Neutrophil (primary cell): Measurements from ENCODE around the gene SUPT4H1.

Source experiments
- H3K27ac ChIP-seq: fragments of 200-600 bp; sonication (generic); 2 replicates; pipeline ENCODE4 v1.5.1; 2016; ENCODE audit warnings: mild to moderate bottlenecking, moderate library complexity
- H3K27me3 ChIP-seq: fragments of 200-600 bp; sonication (generic); 2 replicates; pipeline ENCODE4 v1.6.0; 2016; ENCODE audit warnings: mild to moderate bottlenecking
- H3K36me3 ChIP-seq: fragments of 200-600 bp; sonication (generic); 2 replicates; pipeline ENCODE4 v1.5.1; 2017
- H3K4me1 ChIP-seq, 2 experiments: fragments of 200-600 bp in 1 of 2; sonication (generic) in 1 of 2; 1 replicate in 1 of 2; 2 replicates in 1 of 2; pipeline versions ENCODE4 v1.5.1 to v1.6.1; 2013 to 2016; ENCODE audit warnings: low read depth in 1 of 2, low read length in 1 of 2, mild to moderate bottlenecking in 1 of 2, moderate library complexity in 1 of 2; ENCODE audit not compliant: control insufficient read depth in 1 of 2, insufficient read depth in 1 of 2
- H3K4me3 ChIP-seq, 2 experiments: fragments of 200-600 bp in 1 of 2; sonication (generic) in 1 of 2; 1 replicate in 1 of 2; 2 replicates in 1 of 2; pipeline ENCODE4 v1.5.1; 2013 to 2016; ENCODE audit warnings: low read depth in 1 of 2, low read length in 1 of 2, mild to moderate bottlenecking in 1 of 2, moderate library complexity in 1 of 2
- H3K9me3 ChIP-seq: fragments of 200-600 bp; sonication (generic); 2 replicates; pipeline ENCODE4 v1.5.1; 2016
- CTCF ChIP-seq: fragments of 200-600 bp; sonication (generic); IDR thresholded peaks from 2 replicates; pipeline ENCODE4 v1.5.1; 2016; ENCODE audit warnings: antibody characterized with exemption

Gene SUPT4H1

GRCh38 chr17:58330538-58330996 lies 21.4 kb downstream of the SUPT4H1 start:
- Histone ChIP-seq H3K4me3 (peak overlapping the region; percentile 86 to 95), H3K27me3 (peaks cover 1% of the 10 kb centered on the region), H3K4me1 (peaks cover 81 to 84% of the 10 kb centered on the region in 2 experiments), H3K36me3 (peaks cover 20% of the 10 kb centered on the region), H3K27ac (peak overlapping the region; percentile 100), H3K9me3 (no peaks in the 10 kb centered on the region)
- no peak for TF ChIP-seq CTCF

GRCh38 chr17:58329810-58330537 lies 22.0 kb downstream of the SUPT4H1 start:
- peak overlapping the region; percentile 100 for H3K27ac ChIP-seq
- peaks cover 7% of the 10 kb centered on the region for H3K27me3 ChIP-seq

GRCh38 chr17:58329035-58329809 lies 22.8 kb downstream of the SUPT4H1 start:
- Histone ChIP-seq H3K4me1 (peaks cover 81 to 84% of the 10 kb centered on the region in 2 experiments), H3K27ac (peak overlapping the region; percentile 100), H3K4me3 (peak overlapping the region; percentile 86 to 95), H3K36me3 (peaks cover 20% of the 10 kb centered on the region), H3K9me3 (no peaks in the 10 kb centered on the region), H3K27me3 (peaks cover 15% of the 10 kb centered on the region)
- TF ChIP-seq CTCF = peak; percentile 87

More at GRCh38 chr17:58329810-58330537, 22.0 kb downstream of the SUPT4H1 start:
- peak overlapping the region; percentile 86 to 95 for H3K4me3 ChIP-seq
- no peaks in the 10 kb centered on the region for H3K9me3 ChIP-seq
- peaks cover 20% of the 10 kb centered on the region for H3K36me3 ChIP-seq
- peaks cover 81 to 84% of the 10 kb centered on the region in 2 experiments for H3K4me1 ChIP-seq
- TF ChIP-seq CTCF = no peak

GRCh38 chr17:58328195-58329034 lies 23.6 kb downstream of the SUPT4H1 start, which contains the start of gene TSPOAP1:
Gene TSPOAP1, minus strand, starts transcription at chr17:58328795. Its CDS starts 875 bp downstream, at chr17:58327920.
- Histone ChIP-seq H3K36me3 (peaks cover 20% of the 10 kb centered on the region), H3K4me3 (peak within 1 kb of the TSS; percentile 86 to 95), H3K4me1 (peaks cover 78 to 80% of the 10 kb centered on the region in 2 experiments), H3K27me3 (peaks cover 23% of the 10 kb centered on the region), H3K27ac (peak within 1 kb of the TSS; percentile 100), H3K9me3 (no peaks in the 10 kb centered on the region)
- no peak for TF ChIP-seq CTCF
